ENCODE results near the gene THNSL1.
"Not testable (repeated sequence)": the region's sequence is repeated elsewhere in the genome, so short reads cannot be mapped to it uniquely, and the experiment has no call there.

THNSL1 gene

GRCh38 chr10:25016376-25017153, at the start of gene THNSL1:
Gene THNSL1, plus strand, starts transcription at chr10:25016612. Its CDS starts 6,612 bp downstream, at chr10:25023224.
- DNase-seq (ENCODE audit: low spot score), result peak; percentile 89

GRCh38 chr10:24966962-24967481, 49.4 kb upstream of the THNSL1 start:
- no peak for DNase-seq (ENCODE audit: low spot score)

- DNase-seq (ENCODE audit: low spot score), result no peak
Observed at GRCh38 chr10:24968349-24968748, 48.1 kb upstream of the THNSL1 start.

GRCh38 chr10:24968951-24969350, 47.5 kb upstream of the THNSL1 start:
- not testable (repeated sequence) for DNase-seq (ENCODE audit: low spot score)

- DNase-seq (ENCODE audit: low spot score), result no peak
Observed at GRCh38 chr10:24969841-24970281, 46.6 kb upstream of the THNSL1 start.

- DNase-seq (ENCODE audit: low spot score), result no peak
Observed at GRCh38 chr10:24971374-24971773, 45.0 kb upstream of the THNSL1 start.

GRCh38 chr10:24973163-24973562, 43.2 kb upstream of the THNSL1 start:
- DNase-seq (ENCODE audit: low spot score), result no peak

GRCh38 chr10:24974976-24975375, 41.4 kb upstream of the THNSL1 start:
- no peak for DNase-seq (ENCODE audit: low spot score)

- DNase-seq (ENCODE audit: low spot score), result no peak
Observed at GRCh38 chr10:24979685-24980084, 36.7 kb upstream of the THNSL1 start.

- no peak for DNase-seq (ENCODE audit: low spot score)
Observed at GRCh38 chr10:24981161-24981710, 35.2 kb upstream of the THNSL1 start.

GRCh38 chr10:24982319-24983112, 33.9 kb upstream of the THNSL1 start:
- no peak for DNase-seq (ENCODE audit: low spot score)

GRCh38 chr10:24983130-24983529, 33.3 kb upstream of the THNSL1 start:
- DNase-seq (ENCODE audit: low spot score), result no peak

- DNase-seq (ENCODE audit: low spot score), result no peak
Observed at GRCh38 chr10:24983946-24984345, 32.5 kb upstream of the THNSL1 start.

- DNase-seq (ENCODE audit: low spot score), result no peak
Observed at GRCh38 chr10:24984906-24985305, 31.5 kb upstream of the THNSL1 start.

GRCh38 chr10:24988831-24989640, 27.4 kb upstream of the THNSL1 start:
- no peak for DNase-seq (ENCODE audit: low spot score)

- DNase-seq (ENCODE audit: low spot score), result no peak
Observed at GRCh38 chr10:24989867-24990266, 26.5 kb upstream of the THNSL1 start.

- DNase-seq (ENCODE audit: low spot score), result no peak
Observed at GRCh38 chr10:24991298-24991697, 25.1 kb upstream of the THNSL1 start.

GRCh38 chr10:24992512-24993133, 23.8 kb upstream of the THNSL1 start:
- no peak for DNase-seq (ENCODE audit: low spot score)

GRCh38 chr10:24993237-24993958, 23.0 kb upstream of the THNSL1 start:
- no peak for DNase-seq (ENCODE audit: low spot score)

GRCh38 chr10:24995072-24995471, 21.3 kb upstream of the THNSL1 start:
- DNase-seq (ENCODE audit: low spot score), result no peak

- no peak for DNase-seq (ENCODE audit: low spot score)
Observed at GRCh38 chr10:24998044-24998443, 18.4 kb upstream of the THNSL1 start.

Data from HuH-7.5 (cell line).